Neural progenitor cell (in vitro differentiated cells): ENCODE measurements around the gene CTDSP1. TPM values are rescaled to one million over a fixed set of nuclear protein-coding genes. Genes with fewer than 3 reads are reported as not detected.

Source experiments
- DNase-seq: peaks from one replicate; pipeline ENCODE4 v3.0.0-alpha.2; 2016; ENCODE audit warnings: low spot score
- H2AFZ ChIP-seq: fragments of 200-600 bp; sonication (generic); replicated peaks from 2 replicates; pipeline ENCODE4 v1.6.1; 2016; ENCODE audit warnings: antibody characterized with exemption
- H3F3A ChIP-seq: fragments of 200-600 bp; sonication (generic); 2 replicates; pipeline ENCODE4 v1.6.1; 2016; ENCODE audit warnings: antibody characterized with exemption, low read depth
- H3K27ac ChIP-seq: fragments of 200-600 bp; sonication (generic); 2 replicates; pipeline ENCODE4 v1.5.1; 2016; ENCODE audit warnings: mild to moderate bottlenecking
- H3K27me3 ChIP-seq: fragments of 200-600 bp; sonication (generic); 2 replicates; pipeline ENCODE4 v1.6.1; 2016; ENCODE audit warnings: mild to moderate bottlenecking, moderate library complexity
- H3K36me3 ChIP-seq: fragments of 200-600 bp; sonication (generic); 2 replicates; pipeline ENCODE4 v1.5.1; 2016
- H3K4me1 ChIP-seq: fragments of 200-600 bp; sonication (generic); 2 replicates; pipeline ENCODE4 v1.6.1; 2016; ENCODE audit warnings: mixed run types
- H3K4me2 ChIP-seq: fragments of 200-600 bp; sonication (generic); 2 replicates; pipeline ENCODE4 v1.6.1; 2016
- H3K4me3 ChIP-seq: fragments of 200-600 bp; sonication (generic); 2 replicates; pipeline ENCODE4 v1.5.1; 2016
- H3K79me2 ChIP-seq: fragments of 200-600 bp; sonication (generic); 2 replicates; pipeline ENCODE4 v1.6.1; 2016; ENCODE audit warnings: low read depth
- H3K9ac ChIP-seq: fragments of 200-600 bp; sonication (generic); 2 replicates; pipeline ENCODE4 v1.6.1; 2016
- H3K9me3 ChIP-seq: fragments of 200-600 bp; sonication (generic); 2 replicates; pipeline ENCODE4 v1.5.1; 2016; ENCODE audit warnings: low read depth
- H4K20me1 ChIP-seq: fragments of 200-600 bp; sonication (generic); 2 replicates; pipeline ENCODE4 v1.6.1; 2016; ENCODE audit warnings: low read depth
- H3K27ac Mint-ChIP-seq: 3 replicates; pipeline ENCODE4 v1.8.0; 2021; ENCODE audit warnings: mixed read lengths
- H3K27me3 Mint-ChIP-seq: 2 replicates; pipeline ENCODE4 v1.8.0; 2022; ENCODE audit warnings: low read depth, mild to moderate bottlenecking, inconsistent platforms, moderate library complexity, mixed read lengths; ENCODE audit not compliant: insufficient read depth
- H3K36me3 Mint-ChIP-seq: 3 replicates; pipeline ENCODE4 v1.8.0; 2021; ENCODE audit warnings: mixed read lengths
- H3K4me1 Mint-ChIP-seq: 3 replicates; pipeline ENCODE4 v1.8.0; 2021; ENCODE audit warnings: mixed read lengths
- H3K4me3 Mint-ChIP-seq: 3 replicates; pipeline ENCODE4 v1.8.0; 2021; ENCODE audit warnings: mild to moderate bottlenecking, moderate library complexity, mixed read lengths
- H3K9me3 Mint-ChIP-seq: 3 replicates; pipeline ENCODE4 v1.8.0; 2020; ENCODE audit warnings: mixed read lengths
- EZH2 ChIP-seq: fragments of 200-600 bp; sonication (generic); IDR thresholded peaks from 2 replicates; pipeline ENCODE4 v1.6.1; 2017; ENCODE audit warnings: antibody characterized with exemption, mild to moderate bottlenecking, moderate library complexity
- EZH2phosphoT487 ChIP-seq: fragments of 200-600 bp; sonication (generic); IDR thresholded peaks from 2 replicates; pipeline ENCODE4 v1.6.1; 2017; ENCODE audit warnings: antibody characterized with exemption
- total RNA-seq: library from RNA; depleted of rRNA; stranded (reverse); fragments of >200 nt; gene quantifications from 2 replicates; pipeline ENCODE4 v1.2.3, GENCODE V29; 2015; ENCODE audit warnings: low replicate concordance
- TF ChIP-seq, protein P1 (sequence below): fragments of 200-600 bp; sonication (generic); IDR thresholded peaks from 2 replicates; pipeline ENCODE4 v1.5.1; 2017; ENCODE audit warnings: antibody characterized with exemption, mild to moderate bottlenecking

The CTDSP1 gene
- total RNA-seq, 1 donor from 2014 or later = 31.3 TPM

DNA sequence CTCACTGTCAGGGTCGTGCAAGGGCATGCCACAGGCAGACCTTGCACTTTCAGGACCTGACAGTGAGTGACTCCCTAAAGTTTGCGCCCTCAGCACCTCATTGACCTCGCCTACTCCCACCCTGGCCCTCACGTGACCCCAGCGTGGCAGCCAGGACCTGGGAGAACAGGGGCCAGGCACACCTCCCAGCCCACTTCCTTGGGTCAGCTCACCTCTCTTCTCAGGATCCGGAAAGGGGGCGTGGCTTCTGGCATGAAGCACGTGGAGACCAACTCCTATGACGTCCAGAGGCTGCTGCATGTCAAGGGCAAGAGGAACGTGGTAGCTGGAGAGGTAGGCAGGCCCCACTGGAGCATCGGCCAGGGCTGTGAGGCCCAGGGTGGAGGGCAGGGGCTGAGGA lies 28.1 kb downstream of the CTDSP1 start:
- H3K9me3 ChIP-seq = no peaks in the 10 kb centered on the region
- no peaks in the 10 kb centered on the region for H3F3A ChIP-seq
- peaks cover 9% of the 10 kb centered on the region for H3K4me1 Mint-ChIP-seq
- H3K36me3 Mint-ChIP-seq = no peaks in the 10 kb centered on the region
- H3K4me2 ChIP-seq = no peak overlapping the region
- no peaks in the 10 kb centered on the region for H4K20me1 ChIP-seq
- TF ChIP-seq EZH2 (no peak), EZH2phosphoT487 (no peak)
- TF ChIP-seq, protein P1, sequence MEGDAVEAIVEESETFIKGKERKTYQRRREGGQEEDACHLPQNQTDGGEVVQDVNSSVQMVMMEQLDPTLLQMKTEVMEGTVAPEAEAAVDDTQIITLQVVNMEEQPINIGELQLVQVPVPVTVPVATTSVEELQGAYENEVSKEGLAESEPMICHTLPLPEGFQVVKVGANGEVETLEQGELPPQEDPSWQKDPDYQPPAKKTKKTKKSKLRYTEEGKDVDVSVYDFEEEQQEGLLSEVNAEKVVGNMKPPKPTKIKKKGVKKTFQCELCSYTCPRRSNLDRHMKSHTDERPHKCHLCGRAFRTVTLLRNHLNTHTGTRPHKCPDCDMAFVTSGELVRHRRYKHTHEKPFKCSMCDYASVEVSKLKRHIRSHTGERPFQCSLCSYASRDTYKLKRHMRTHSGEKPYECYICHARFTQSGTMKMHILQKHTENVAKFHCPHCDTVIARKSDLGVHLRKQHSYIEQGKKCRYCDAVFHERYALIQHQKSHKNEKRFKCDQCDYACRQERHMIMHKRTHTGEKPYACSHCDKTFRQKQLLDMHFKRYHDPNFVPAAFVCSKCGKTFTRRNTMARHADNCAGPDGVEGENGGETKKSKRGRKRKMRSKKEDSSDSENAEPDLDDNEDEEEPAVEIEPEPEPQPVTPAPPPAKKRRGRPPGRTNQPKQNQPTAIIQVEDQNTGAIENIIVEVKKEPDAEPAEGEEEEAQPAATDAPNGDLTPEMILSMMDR = no peak
- no peak overlapping the region for H3K27ac Mint-ChIP-seq
- H3K4me3 ChIP-seq = no peak overlapping the region
- no peak overlapping the region for H3K9ac ChIP-seq
- no peak for DNase-seq
- no peaks in the 10 kb centered on the region for H3K27me3 ChIP-seq
- H3K79me2 ChIP-seq = no peaks in the 10 kb centered on the region
- no peaks in the 10 kb centered on the region for H3K9me3 Mint-ChIP-seq
- no peak overlapping the region for H3K4me3 Mint-ChIP-seq
- peaks cover 9% of the 10 kb centered on the region for H3K27me3 Mint-ChIP-seq
- H3K27ac ChIP-seq = no peak overlapping the region
- no peak overlapping the region for H2AFZ ChIP-seq
- no peaks in the 10 kb centered on the region for H3K4me1 ChIP-seq
- H3K36me3 ChIP-seq = no peaks in the 10 kb centered on the region

DNA sequence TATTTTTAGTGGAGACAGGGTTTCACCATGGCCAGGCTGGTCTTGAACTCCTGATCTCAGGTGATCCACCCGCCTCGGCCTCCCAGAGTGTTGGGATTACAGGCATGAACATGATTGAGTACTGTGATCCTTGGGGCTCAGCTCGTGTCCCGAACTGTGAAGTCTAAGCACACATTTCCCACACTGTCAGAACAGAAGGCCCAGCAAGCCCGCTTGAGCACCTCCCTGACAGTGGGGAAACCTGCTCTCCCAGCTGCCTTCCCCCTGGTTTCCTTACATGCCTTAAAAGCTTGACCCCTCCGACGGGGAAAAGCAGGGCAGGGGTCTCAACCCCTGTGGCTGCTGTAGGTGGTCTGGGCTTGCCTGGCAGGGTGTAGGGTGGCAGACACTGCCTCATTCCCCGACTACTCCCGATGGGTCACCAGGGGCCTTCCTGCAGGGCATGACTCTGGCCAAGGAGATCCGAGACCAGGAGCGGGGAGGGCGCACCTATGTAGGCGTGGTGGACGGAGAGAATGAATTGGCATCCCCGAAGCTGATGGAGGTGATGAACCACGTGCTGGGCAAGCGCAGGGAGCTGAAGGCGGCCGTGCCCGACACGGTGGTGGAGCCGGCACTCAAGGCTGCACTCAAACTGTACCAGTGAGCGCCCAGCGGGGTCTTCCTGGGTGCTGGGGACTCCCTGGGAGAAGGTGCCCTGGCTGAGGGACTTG lies 29.3 kb downstream of the CTDSP1 start:
- Histone ChIP-seq H3F3A (no peaks in the 10 kb centered on the region), H3K4me2 (no peak overlapping the region), H4K20me1 (no peaks in the 10 kb centered on the region), H3K4me1 (no peaks in the 10 kb centered on the region), H3K4me3 (no peak overlapping the region), H3K36me3 (no peaks in the 10 kb centered on the region), H3K27ac (no peak overlapping the region), H3K79me2 (no peaks in the 10 kb centered on the region), H2AFZ (no peak overlapping the region), H3K9ac (no peak overlapping the region), H3K9me3 (no peaks in the 10 kb centered on the region), H3K27me3 (no peaks in the 10 kb centered on the region)
- Mint-ChIP-seq H3K4me3 (no peak overlapping the region), H3K9me3 (no peaks in the 10 kb centered on the region), H3K4me1 (peaks cover under 1% of the 10 kb centered on the region), H3K27ac (no peak overlapping the region), H3K27me3 (peaks cover 9% of the 10 kb centered on the region), H3K36me3 (no peaks in the 10 kb centered on the region)
- TF ChIP-seq EZH2 = no peak
- TF ChIP-seq, protein P1 = no peak
- no peak for DNase-seq

DNA sequence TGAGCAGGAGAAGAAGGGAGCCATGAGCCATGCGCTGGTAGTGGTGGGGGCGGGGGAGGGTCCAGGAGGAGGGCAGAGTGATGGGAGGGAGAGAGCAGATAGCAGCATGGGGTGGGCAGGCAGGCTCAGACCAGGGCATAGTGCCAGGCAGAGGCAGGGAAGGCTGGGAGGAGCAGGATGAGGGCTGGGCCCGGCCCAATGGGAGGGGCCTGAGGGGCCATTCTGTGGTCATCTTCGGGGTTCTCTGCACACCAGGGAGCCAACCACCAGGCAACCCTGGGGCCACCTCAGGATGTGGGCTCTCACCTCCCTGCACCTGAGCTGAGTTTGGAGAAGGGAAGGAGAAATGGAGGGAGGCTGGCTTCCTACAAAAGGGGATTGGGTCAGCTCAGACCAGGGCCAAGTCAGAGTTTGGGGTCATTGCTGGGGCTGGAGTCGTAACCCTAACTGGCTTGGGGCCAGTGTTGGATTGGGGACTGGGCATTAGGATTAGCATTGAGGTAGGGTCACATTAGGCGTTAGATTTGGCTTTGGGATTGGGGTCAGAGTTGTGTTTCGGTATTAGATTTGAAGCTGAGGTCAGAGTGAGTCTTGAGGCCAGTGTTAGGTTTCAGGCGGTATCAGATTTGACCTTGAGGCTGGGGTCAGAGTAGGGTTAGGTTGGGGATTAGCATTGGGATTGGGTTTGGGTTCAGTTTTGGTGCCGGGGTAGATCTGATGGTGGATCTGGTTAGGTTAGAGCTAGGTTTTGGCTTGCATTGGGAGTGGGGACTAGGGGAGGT lies 30.4 kb downstream of the CTDSP1 start:
- H3K9me3 ChIP-seq = no peaks in the 10 kb centered on the region
- no peak overlapping the region for H3K27ac Mint-ChIP-seq
- H3K27me3 ChIP-seq = no peaks in the 10 kb centered on the region
- no peaks in the 10 kb centered on the region for H3F3A ChIP-seq
- H3K4me3 ChIP-seq = no peak overlapping the region
- no peaks in the 10 kb centered on the region for H3K79me2 ChIP-seq
- DNase-seq = no peak
- H4K20me1 ChIP-seq = no peaks in the 10 kb centered on the region
- H3K4me3 Mint-ChIP-seq = no peak overlapping the region
- H3K27ac ChIP-seq = no peak overlapping the region
- no peaks in the 10 kb centered on the region for H3K9me3 Mint-ChIP-seq
- no peaks in the 10 kb centered on the region for H3K4me1 ChIP-seq
- no peaks in the 10 kb centered on the region for H3K36me3 Mint-ChIP-seq
- H3K4me2 ChIP-seq = no peak overlapping the region
- no peaks in the 10 kb centered on the region for H3K36me3 ChIP-seq
- no peak overlapping the region for H2AFZ ChIP-seq
- H3K9ac ChIP-seq = no peak overlapping the region
- H3K4me1 Mint-ChIP-seq = peaks cover 4% of the 10 kb centered on the region
- TF ChIP-seq, protein P1 = no peak
- TF ChIP-seq EZH2 (no peak), EZH2phosphoT487 (no peak)
- H3K27me3 Mint-ChIP-seq = peaks cover 9% of the 10 kb centered on the region
